ENCODE results near the gene SUPT6H.
A peak's percentile ranks its signal among the peaks of the same experiment; 100 is the strongest.

The SUPT6H gene

GRCh38 chr17:28747801-28748750 lies 86.1 kb downstream of the SUPT6H start (continued):
- TF ChIP-seq PATZ1 (CRISPR knock-in tag; IDR thresholded peaks at IDR 0.05; ENCODE audit: borderline replicate concordance): no peak
- TF ChIP-seq CREB5 (CRISPR knock-in tag; IDR thresholded peaks at IDR 0.05; ENCODE audit: low read depth): no peak

DNA sequence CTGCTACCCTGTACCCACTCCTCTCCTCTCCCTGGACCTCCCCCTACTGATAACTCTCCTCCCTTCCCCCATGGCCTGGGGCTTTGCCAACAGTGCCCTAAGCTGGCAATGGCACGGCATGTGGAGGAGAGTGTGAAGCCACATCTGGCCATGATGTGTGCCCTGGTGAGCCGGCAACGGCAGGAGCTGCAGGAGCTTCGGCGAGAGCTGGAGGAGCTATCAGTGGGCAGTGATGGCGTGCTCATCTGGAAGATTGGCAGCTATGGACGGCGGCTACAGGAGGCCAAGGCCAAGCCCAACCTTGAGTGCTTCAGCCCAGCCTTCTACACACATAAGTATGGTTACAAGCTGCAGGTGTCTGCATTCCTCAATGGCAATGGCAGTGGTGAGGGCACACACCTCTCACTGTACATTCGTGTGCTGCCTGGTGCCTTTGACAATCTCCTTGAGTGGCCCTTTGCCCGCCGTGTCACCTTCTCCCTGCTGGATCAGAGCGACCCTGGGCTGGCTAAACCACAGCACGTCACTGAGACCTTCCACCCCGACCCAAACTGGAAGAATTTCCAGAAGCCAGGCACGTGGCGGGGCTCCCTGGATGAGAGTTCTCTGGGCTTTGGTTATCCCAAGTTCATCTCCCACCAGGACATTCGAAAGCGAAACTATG lies 87.0 kb downstream of the SUPT6H start:
- no peak for ATAC-seq

GRCh38 chr17:28749516-28750177 lies 87.6 kb downstream of the SUPT6H start:
- peak; percentile 1; the same call in 1 of the 3 replicates for ATAC-seq
- no peak for TF ChIP-seq ISL1 (CRISPR knock-in tag; IDR thresholded peaks at IDR 0.05)
- TF ChIP-seq OSR1 (CRISPR knock-in tag; IDR thresholded peaks at IDR 0.05): no peak

More for the DNA sequence above, 87.0 kb downstream of the SUPT6H start:
- TF ChIP-seq CSDC2 (CRISPR knock-in tag; IDR thresholded peaks at IDR 0.05): no peak
- no peak for TF ChIP-seq TCF4 (CRISPR knock-in tag; IDR thresholded peaks at IDR 0.05; ENCODE audit: borderline replicate concordance)
- TF ChIP-seq TOX (CRISPR knock-in tag; IDR thresholded peaks at IDR 0.05; ENCODE audit: borderline replicate concordance): no peak
- TF ChIP-seq, protein P1, sequence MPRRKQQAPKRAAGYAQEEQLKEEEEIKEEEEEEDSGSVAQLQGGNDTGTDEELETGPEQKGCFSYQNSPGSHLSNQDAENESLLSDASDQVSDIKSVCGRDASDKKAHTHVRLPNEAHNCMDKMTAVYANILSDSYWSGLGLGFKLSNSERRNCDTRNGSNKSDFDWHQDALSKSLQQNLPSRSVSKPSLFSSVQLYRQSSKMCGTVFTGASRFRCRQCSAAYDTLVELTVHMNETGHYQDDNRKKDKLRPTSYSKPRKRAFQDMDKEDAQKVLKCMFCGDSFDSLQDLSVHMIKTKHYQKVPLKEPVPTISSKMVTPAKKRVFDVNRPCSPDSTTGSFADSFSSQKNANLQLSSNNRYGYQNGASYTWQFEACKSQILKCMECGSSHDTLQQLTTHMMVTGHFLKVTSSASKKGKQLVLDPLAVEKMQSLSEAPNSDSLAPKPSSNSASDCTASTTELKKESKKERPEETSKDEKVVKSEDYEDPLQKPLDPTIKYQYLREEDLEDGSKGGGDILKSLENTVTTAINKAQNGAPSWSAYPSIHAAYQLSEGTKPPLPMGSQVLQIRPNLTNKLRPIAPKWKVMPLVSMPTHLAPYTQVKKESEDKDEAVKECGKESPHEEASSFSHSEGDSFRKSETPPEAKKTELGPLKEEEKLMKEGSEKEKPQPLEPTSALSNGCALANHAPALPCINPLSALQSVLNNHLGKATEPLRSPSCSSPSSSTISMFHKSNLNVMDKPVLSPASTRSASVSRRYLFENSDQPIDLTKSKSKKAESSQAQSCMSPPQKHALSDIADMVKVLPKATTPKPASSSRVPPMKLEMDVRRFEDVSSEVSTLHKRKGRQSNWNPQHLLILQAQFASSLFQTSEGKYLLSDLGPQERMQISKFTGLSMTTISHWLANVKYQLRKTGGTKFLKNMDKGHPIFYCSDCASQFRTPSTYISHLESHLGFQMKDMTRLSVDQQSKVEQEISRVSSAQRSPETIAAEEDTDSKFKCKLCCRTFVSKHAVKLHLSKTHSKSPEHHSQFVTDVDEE (CRISPR knock-in tag; IDR thresholded peaks at IDR 0.05): no peak
- TF ChIP-seq ZFP30 (CRISPR knock-in tag; IDR thresholded peaks at IDR 0.05): no peak
- TF ChIP-seq PPARA (CRISPR knock-in tag; IDR thresholded peaks at IDR 0.05; ENCODE audit: borderline replicate concordance): no peak
- TF ChIP-seq CSRNP3 (CRISPR knock-in tag; IDR thresholded peaks at IDR 0.05): no peak
- TF ChIP-seq ARNTL (CRISPR knock-in tag; IDR thresholded peaks at IDR 0.05; ENCODE audit: borderline replicate concordance, low read depth): no peak
- no peak for TF ChIP-seq OSR1 (CRISPR knock-in tag; IDR thresholded peaks at IDR 0.05)
- TF ChIP-seq, protein P2, sequence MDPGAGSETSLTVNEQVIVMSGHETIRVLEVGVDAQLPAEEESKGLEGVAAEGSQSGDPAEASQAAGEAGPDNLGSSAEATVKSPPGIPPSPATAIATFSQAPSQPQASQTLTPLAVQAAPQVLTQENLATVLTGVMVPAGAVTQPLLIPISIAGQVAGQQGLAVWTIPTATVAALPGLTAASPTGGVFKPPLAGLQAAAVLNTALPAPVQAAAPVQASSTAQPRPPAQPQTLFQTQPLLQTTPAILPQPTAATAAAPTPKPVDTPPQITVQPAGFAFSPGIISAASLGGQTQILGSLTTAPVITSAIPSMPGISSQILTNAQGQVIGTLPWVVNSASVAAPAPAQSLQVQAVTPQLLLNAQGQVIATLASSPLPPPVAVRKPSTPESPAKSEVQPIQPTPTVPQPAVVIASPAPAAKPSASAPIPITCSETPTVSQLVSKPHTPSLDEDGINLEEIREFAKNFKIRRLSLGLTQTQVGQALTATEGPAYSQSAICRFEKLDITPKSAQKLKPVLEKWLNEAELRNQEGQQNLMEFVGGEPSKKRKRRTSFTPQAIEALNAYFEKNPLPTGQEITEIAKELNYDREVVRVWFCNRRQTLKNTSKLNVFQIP (CRISPR knock-in tag; IDR thresholded peaks at IDR 0.05; ENCODE audit: borderline replicate concordance, low read depth): no peak
- no peak for TF ChIP-seq ZNF70 (CRISPR knock-in tag; IDR thresholded peaks at IDR 0.05)
- TF ChIP-seq ISL1 (CRISPR knock-in tag; IDR thresholded peaks at IDR 0.05): no peak
- no peak for TF ChIP-seq ESRRG (CRISPR knock-in tag; IDR thresholded peaks at IDR 0.05)
- TF ChIP-seq BACH2 (CRISPR knock-in tag; IDR thresholded peaks at IDR 0.05; ENCODE audit: borderline replicate concordance): no peak
- no peak for TF ChIP-seq SNAI2 (CRISPR knock-in tag; IDR thresholded peaks at IDR 0.05)
